Measurements from ENCODE around the gene GCG.
A peak's percentile ranks its signal among the peaks of the same experiment; 100 is the strongest.

Gene GCG

GRCh38 chr2:162149466-162149865 is 2.6 kb downstream of the GCG start:
- DNase-seq: no peak

- DNase-seq: no peak
These were observed 3.1 kb downstream of the GCG start for GRCh38 chr2:162148956-162149355.

GRCh38 chr2:162143969-162144368 is 8.1 kb downstream of the GCG start:
- no peak for DNase-seq

GRCh38 chr2:162138310-162138709 is 13.7 kb downstream of the GCG start:
- DNase-seq: no peak

GRCh38 chr2:162127422-162127821 is 24.6 kb downstream of the GCG start:
- no peak for DNase-seq

GRCh38 chr2:162126527-162126926 is 25.5 kb downstream of the GCG start:
- DNase-seq: no peak

GRCh38 chr2:162126111-162126519 is 25.9 kb downstream of the GCG start:
- DNase-seq: peak; percentile 58

GRCh38 chr2:162125138-162125537 is 26.9 kb downstream of the GCG start:
- DNase-seq: no peak

GRCh38 chr2:162123806-162124758 is 28.0 kb downstream of the GCG start:
- DNase-seq: peak; percentile 38

- DNase-seq: peak; percentile 95
These were observed 33.6 kb downstream of the GCG start for GRCh38 chr2:162118166-162119031.

GRCh38 chr2:162116352-162116751 is 35.7 kb downstream of the GCG start:
- DNase-seq: no peak

- DNase-seq: no peak
These were observed 37.0 kb downstream of the GCG start for GRCh38 chr2:162115076-162115475.

GRCh38 chr2:162114271-162114670 is 37.8 kb downstream of the GCG start:
- DNase-seq: no peak

- DNase-seq: peak; percentile 81
These were observed 38.3 kb downstream of the GCG start for GRCh38 chr2:162113776-162114168.

- no peak for DNase-seq
These were observed 38.8 kb downstream of the GCG start for GRCh38 chr2:162113088-162113775.

GRCh38 chr2:162111958-162112850 is 39.8 kb downstream of the GCG start:
- no peak for DNase-seq

GRCh38 chr2:162107361-162107901 is 44.6 kb downstream of the GCG start:
- DNase-seq: no peak

GRCh38 chr2:162106746-162107145 is 45.3 kb downstream of the GCG start:
- no peak for DNase-seq

GRCh38 chr2:162106146-162106551 is 45.9 kb downstream of the GCG start:
- DNase-seq: peak; percentile 79

- DNase-seq: no peak
These were observed 48.5 kb downstream of the GCG start for GRCh38 chr2:162103443-162104009.

GRCh38 chr2:162100579-162100978 is 51.5 kb downstream of the GCG start:
- DNase-seq: no peak
